ENCODE results near the gene AHNAK.

Gene AHNAK

GRCh38 chr11:62532096-62532495, 14.5 kb downstream of the AHNAK start:
- no peak for ATAC-seq
- no peak for TF ChIP-seq OSR1 (CRISPR knock-in tag; IDR thresholded peaks at IDR 0.05)
- TF ChIP-seq, protein P1, sequence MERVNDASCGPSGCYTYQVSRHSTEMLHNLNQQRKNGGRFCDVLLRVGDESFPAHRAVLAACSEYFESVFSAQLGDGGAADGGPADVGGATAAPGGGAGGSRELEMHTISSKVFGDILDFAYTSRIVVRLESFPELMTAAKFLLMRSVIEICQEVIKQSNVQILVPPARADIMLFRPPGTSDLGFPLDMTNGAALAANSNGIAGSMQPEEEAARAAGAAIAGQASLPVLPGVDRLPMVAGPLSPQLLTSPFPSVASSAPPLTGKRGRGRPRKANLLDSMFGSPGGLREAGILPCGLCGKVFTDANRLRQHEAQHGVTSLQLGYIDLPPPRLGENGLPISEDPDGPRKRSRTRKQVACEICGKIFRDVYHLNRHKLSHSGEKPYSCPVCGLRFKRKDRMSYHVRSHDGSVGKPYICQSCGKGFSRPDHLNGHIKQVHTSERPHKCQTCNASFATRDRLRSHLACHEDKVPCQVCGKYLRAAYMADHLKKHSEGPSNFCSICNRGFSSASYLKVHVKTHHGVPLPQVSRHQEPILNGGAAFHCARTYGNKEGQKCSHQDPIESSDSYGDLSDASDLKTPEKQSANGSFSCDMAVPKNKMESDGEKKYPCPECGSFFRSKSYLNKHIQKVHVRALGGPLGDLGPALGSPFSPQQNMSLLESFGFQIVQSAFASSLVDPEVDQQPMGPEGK (CRISPR knock-in tag; IDR thresholded peaks at IDR 0.05; ENCODE audit: borderline replicate concordance), result no peak
- TF ChIP-seq ZNF565 (CRISPR knock-in tag; conservative IDR thresholded peaks at IDR 0.05; ENCODE audit: low read depth), result no peak
- TF ChIP-seq TOX (CRISPR knock-in tag; IDR thresholded peaks at IDR 0.05; ENCODE audit: borderline replicate concordance), result no peak
- no peak for TF ChIP-seq ZNF70 (CRISPR knock-in tag; IDR thresholded peaks at IDR 0.05)
- TF ChIP-seq ZC3H10 (CRISPR knock-in tag; IDR thresholded peaks at IDR 0.05), result no peak
- TF ChIP-seq, protein P2, sequence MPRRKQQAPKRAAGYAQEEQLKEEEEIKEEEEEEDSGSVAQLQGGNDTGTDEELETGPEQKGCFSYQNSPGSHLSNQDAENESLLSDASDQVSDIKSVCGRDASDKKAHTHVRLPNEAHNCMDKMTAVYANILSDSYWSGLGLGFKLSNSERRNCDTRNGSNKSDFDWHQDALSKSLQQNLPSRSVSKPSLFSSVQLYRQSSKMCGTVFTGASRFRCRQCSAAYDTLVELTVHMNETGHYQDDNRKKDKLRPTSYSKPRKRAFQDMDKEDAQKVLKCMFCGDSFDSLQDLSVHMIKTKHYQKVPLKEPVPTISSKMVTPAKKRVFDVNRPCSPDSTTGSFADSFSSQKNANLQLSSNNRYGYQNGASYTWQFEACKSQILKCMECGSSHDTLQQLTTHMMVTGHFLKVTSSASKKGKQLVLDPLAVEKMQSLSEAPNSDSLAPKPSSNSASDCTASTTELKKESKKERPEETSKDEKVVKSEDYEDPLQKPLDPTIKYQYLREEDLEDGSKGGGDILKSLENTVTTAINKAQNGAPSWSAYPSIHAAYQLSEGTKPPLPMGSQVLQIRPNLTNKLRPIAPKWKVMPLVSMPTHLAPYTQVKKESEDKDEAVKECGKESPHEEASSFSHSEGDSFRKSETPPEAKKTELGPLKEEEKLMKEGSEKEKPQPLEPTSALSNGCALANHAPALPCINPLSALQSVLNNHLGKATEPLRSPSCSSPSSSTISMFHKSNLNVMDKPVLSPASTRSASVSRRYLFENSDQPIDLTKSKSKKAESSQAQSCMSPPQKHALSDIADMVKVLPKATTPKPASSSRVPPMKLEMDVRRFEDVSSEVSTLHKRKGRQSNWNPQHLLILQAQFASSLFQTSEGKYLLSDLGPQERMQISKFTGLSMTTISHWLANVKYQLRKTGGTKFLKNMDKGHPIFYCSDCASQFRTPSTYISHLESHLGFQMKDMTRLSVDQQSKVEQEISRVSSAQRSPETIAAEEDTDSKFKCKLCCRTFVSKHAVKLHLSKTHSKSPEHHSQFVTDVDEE (CRISPR knock-in tag; IDR thresholded peaks at IDR 0.05), result no peak
- no peak for TF ChIP-seq ZNF8 (CRISPR knock-in tag; IDR thresholded peaks at IDR 0.05)
- TF ChIP-seq, protein P3, sequence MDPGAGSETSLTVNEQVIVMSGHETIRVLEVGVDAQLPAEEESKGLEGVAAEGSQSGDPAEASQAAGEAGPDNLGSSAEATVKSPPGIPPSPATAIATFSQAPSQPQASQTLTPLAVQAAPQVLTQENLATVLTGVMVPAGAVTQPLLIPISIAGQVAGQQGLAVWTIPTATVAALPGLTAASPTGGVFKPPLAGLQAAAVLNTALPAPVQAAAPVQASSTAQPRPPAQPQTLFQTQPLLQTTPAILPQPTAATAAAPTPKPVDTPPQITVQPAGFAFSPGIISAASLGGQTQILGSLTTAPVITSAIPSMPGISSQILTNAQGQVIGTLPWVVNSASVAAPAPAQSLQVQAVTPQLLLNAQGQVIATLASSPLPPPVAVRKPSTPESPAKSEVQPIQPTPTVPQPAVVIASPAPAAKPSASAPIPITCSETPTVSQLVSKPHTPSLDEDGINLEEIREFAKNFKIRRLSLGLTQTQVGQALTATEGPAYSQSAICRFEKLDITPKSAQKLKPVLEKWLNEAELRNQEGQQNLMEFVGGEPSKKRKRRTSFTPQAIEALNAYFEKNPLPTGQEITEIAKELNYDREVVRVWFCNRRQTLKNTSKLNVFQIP (CRISPR knock-in tag; IDR thresholded peaks at IDR 0.05; ENCODE audit: borderline replicate concordance, low read depth), result no peak
- TF ChIP-seq RARB (CRISPR knock-in tag; IDR thresholded peaks at IDR 0.05), result no peak
- no peak for TF ChIP-seq ARNTL (CRISPR knock-in tag; IDR thresholded peaks at IDR 0.05; ENCODE audit: borderline replicate concordance, low read depth)
- no peak for TF ChIP-seq ISL1 (CRISPR knock-in tag; IDR thresholded peaks at IDR 0.05)
- TF ChIP-seq, protein P4, sequence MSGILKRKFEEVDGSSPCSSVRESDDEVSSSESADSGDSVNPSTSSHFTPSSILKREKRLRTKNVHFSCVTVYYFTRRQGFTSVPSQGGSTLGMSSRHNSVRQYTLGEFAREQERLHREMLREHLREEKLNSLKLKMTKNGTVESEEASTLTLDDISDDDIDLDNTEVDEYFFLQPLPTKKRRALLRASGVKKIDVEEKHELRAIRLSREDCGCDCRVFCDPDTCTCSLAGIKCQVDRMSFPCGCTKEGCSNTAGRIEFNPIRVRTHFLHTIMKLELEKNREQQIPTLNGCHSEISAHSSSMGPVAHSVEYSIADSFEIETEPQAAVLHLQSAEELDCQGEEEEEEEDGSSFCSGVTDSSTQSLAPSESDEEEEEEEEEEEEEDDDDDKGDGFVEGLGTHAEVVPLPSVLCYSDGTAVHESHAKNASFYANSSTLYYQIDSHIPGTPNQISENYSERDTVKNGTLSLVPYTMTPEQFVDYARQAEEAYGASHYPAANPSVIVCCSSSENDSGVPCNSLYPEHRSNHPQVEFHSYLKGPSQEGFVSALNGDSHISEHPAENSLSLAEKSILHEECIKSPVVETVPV (CRISPR knock-in tag; IDR thresholded peaks at IDR 0.05), result no peak
- TF ChIP-seq GLIS3 (CRISPR knock-in tag; IDR thresholded peaks at IDR 0.05), result no peak
- TF ChIP-seq BACH2 (CRISPR knock-in tag; IDR thresholded peaks at IDR 0.05; ENCODE audit: borderline replicate concordance), result no peak
- TF ChIP-seq ESRRG (CRISPR knock-in tag; IDR thresholded peaks at IDR 0.05), result no peak

GRCh38 chr11:62516736-62517371, 29.8 kb downstream of the AHNAK start:
- TF ChIP-seq PPARA (CRISPR knock-in tag; IDR thresholded peaks at IDR 0.05; ENCODE audit: borderline replicate concordance) (no peak), ZFP3 (CRISPR knock-in tag; IDR thresholded peaks at IDR 0.05) (no peak), TOX (CRISPR knock-in tag; IDR thresholded peaks at IDR 0.05; ENCODE audit: borderline replicate concordance) (no peak), ARNTL (CRISPR knock-in tag; IDR thresholded peaks at IDR 0.05; ENCODE audit: borderline replicate concordance, low read depth) (no peak), ZC3H10 (CRISPR knock-in tag; IDR thresholded peaks at IDR 0.05) (no peak), RARB (CRISPR knock-in tag; IDR thresholded peaks at IDR 0.05) (no peak)
- no peak for ATAC-seq

- TF ChIP-seq, protein P2 (CRISPR knock-in tag; IDR thresholded peaks at IDR 0.05), result no peak
- no peak for TF ChIP-seq ARNTL (CRISPR knock-in tag; IDR thresholded peaks at IDR 0.05; ENCODE audit: borderline replicate concordance, low read depth)
- TF ChIP-seq ZC3H10 (CRISPR knock-in tag; IDR thresholded peaks at IDR 0.05), result no peak
- no peak for TF ChIP-seq CSDC2 (CRISPR knock-in tag; IDR thresholded peaks at IDR 0.05)
- TF ChIP-seq ISL1 (CRISPR knock-in tag; IDR thresholded peaks at IDR 0.05), result no peak
- no peak for TF ChIP-seq ZFP3 (CRISPR knock-in tag; IDR thresholded peaks at IDR 0.05)
- no peak for TF ChIP-seq ZNF565 (CRISPR knock-in tag; conservative IDR thresholded peaks at IDR 0.05; ENCODE audit: low read depth)
- no peak for TF ChIP-seq ZNF70 (CRISPR knock-in tag; IDR thresholded peaks at IDR 0.05)
- TF ChIP-seq RARB (CRISPR knock-in tag; IDR thresholded peaks at IDR 0.05), result no peak
- TF ChIP-seq OSR1 (CRISPR knock-in tag; IDR thresholded peaks at IDR 0.05), result no peak
- TF ChIP-seq ESRRG (CRISPR knock-in tag; IDR thresholded peaks at IDR 0.05), result no peak
- no peak for TF ChIP-seq ZFP30 (CRISPR knock-in tag; IDR thresholded peaks at IDR 0.05)
- no peak for TF ChIP-seq PPARA (CRISPR knock-in tag; IDR thresholded peaks at IDR 0.05; ENCODE audit: borderline replicate concordance)
- TF ChIP-seq, protein P1 (CRISPR knock-in tag; IDR thresholded peaks at IDR 0.05; ENCODE audit: borderline replicate concordance), result no peak
- TF ChIP-seq TCF4 (CRISPR knock-in tag; IDR thresholded peaks at IDR 0.05; ENCODE audit: borderline replicate concordance), result no peak
- no peak for TF ChIP-seq CREB5 (CRISPR knock-in tag; IDR thresholded peaks at IDR 0.05; ENCODE audit: low read depth)
- no peak for TF ChIP-seq GLIS3 (CRISPR knock-in tag; IDR thresholded peaks at IDR 0.05)
- ATAC-seq, result peak; percentile 4
These were observed 32.5 kb downstream of the AHNAK start for GRCh38 chr11:62514151-62514550.

Data from SK-N-SH treated with all-trans-retinoic acid at 6 μM for 48 hours (cell line).